Keratinocyte (primary cell): ENCODE results near the gene ASIC2. TPM values are rescaled to one million over a fixed set of nuclear protein-coding genes. Genes with fewer than 3 reads are reported as not detected.

Source experiments
- DNase-seq: peaks from one replicate; pipeline ENCODE4 v3.0.0-alpha.2; 2011; ENCODE audit warnings: low read depth, missing footprints, low spot score
- FAIRE-seq: peaks from 2 replicates; lab custom pipeline; 2011; peaks lifted over from hg19 to GRCh38; lab: Jason Lieb, UNC
- H2AFZ ChIP-seq: 2 replicates; pipeline ENCODE4 v1.6.0; 2012; ENCODE audit warnings: low read length, control low read depth, inconsistent platforms; ENCODE audit not compliant: control insufficient read depth
- H3K27ac ChIP-seq: 2 replicates; pipeline ENCODE4 v1.5.1; 2011; ENCODE audit warnings: low read length; ENCODE audit not compliant: control insufficient read depth, insufficient read depth
- H3K27me3 ChIP-seq: 3 replicates; pipeline ENCODE4 v1.6.0; 2011; ENCODE audit warnings: low read length; ENCODE audit not compliant: control insufficient read depth, insufficient read depth; ENCODE audit errors: extremely low read depth
- H3K36me3 ChIP-seq, 2 experiments: 2 replicates in 1 of 2; 3 replicates in 1 of 2; pipeline ENCODE4 v1.5.1; 2011; ENCODE audit warnings: low read length in 2 of 2, mild to moderate bottlenecking in 1 of 2; ENCODE audit not compliant: control insufficient read depth in 2 of 2, insufficient read depth in 2 of 2; ENCODE audit errors: extremely low read depth in 1 of 2
- H3K4me1 ChIP-seq: 3 replicates; pipeline ENCODE4 v1.5.1; 2011; ENCODE audit warnings: low read length; ENCODE audit not compliant: control insufficient read depth, insufficient read depth; ENCODE audit errors: extremely low read depth
- H3K4me2 ChIP-seq: 3 replicates; pipeline ENCODE4 v1.6.0; 2011; ENCODE audit warnings: low read depth, low read length; ENCODE audit not compliant: control insufficient read depth, insufficient read depth; ENCODE audit errors: extremely low read depth
- H3K4me3 ChIP-seq, 3 experiments: fragments of 200-600 bp in 1 of 3; sonication (generic) in 1 of 3; 2 replicates in 2 of 3; 3 replicates in 1 of 3; pipeline ENCODE4 v1.5.1; 2011 to 2016; ENCODE audit warnings: low read length in 3 of 3, mild to moderate bottlenecking in 3 of 3, control low read depth in 2 of 3, inconsistent platforms in 1 of 3, low read depth in 1 of 3, mixed read lengths in 1 of 3, mixed run types in 1 of 3, moderate library complexity in 1 of 3; ENCODE audit not compliant: control insufficient read depth in 2 of 3, insufficient read depth in 2 of 3; ENCODE audit errors: extremely low read depth in 1 of 3
- H3K79me2 ChIP-seq: 2 replicates; pipeline ENCODE4 v1.6.0; 2012; ENCODE audit warnings: low read length; ENCODE audit not compliant: control insufficient read depth, insufficient read depth
- H3K9ac ChIP-seq: 3 replicates; pipeline ENCODE4 v1.6.0; 2011; ENCODE audit warnings: low read length; ENCODE audit not compliant: control insufficient read depth, insufficient read depth; ENCODE audit errors: extremely low read depth
- H3K9me1 ChIP-seq: 3 replicates; pipeline ENCODE4 v1.6.0; 2011; ENCODE audit warnings: low read length; ENCODE audit not compliant: control insufficient read depth, insufficient read depth; ENCODE audit errors: extremely low read depth
- H3K9me3 ChIP-seq: 2 replicates; pipeline ENCODE4 v1.5.1; 2012; ENCODE audit warnings: low read depth, low read length; ENCODE audit not compliant: control insufficient read depth
- H4K20me1 ChIP-seq: 3 replicates; pipeline ENCODE4 v1.6.0; 2011; ENCODE audit warnings: low read length; ENCODE audit not compliant: control insufficient read depth, insufficient read depth; ENCODE audit errors: extremely low read depth
- CTCF ChIP-seq, 3 experiments: IDR thresholded peaks in 1 of 3; conservative IDR thresholded peaks in 1 of 3; optimal IDR thresholded peaks in 1 of 3; 2 replicates in 2 of 3; 3 replicates in 1 of 3; pipeline versions ENCODE3 to v1.5.1; 2011; ENCODE audit warnings: low read length in 3 of 3, mild to moderate bottlenecking in 3 of 3, moderate library complexity in 2 of 3, control low read depth in 1 of 3, inconsistent platforms in 1 of 3; ENCODE audit not compliant: insufficient read depth in 2 of 3; ENCODE audit errors: extremely low read depth in 1 of 3
- EZH2 ChIP-seq: IDR thresholded peaks from one replicate; pipeline ENCODE4 v1.6.1; 2012; ENCODE audit warnings: inconsistent platforms, mild to moderate bottlenecking, low read length, moderate library complexity
- dilution Hi-C: fragments of 300-500 bp; cut with MboI; formaldehyde crosslinking; loops from one replicate; pipeline ENCODE4 v1.7.0; 2020; ENCODE audit warnings: low sequenced_read_pairs; ENCODE audit not compliant: extremely low pct_ligation_motif_present
- polyA plus RNA-seq, 5 experiments: library from polyadenylated mRNA; depleted of rRNA in 3 of 5; stranded (reverse) in 3 of 5; stranded (forward) in 1 of 5; unstranded in 1 of 5; fragments of >200 nt; gene quantifications; 1 replicate in 1 of 5; 2 replicates in 3 of 5; 3 replicates in 1 of 5; pipeline versions ENCODE4 v1.2.1 to v1.2.3, GENCODE V29; 2011 to 2012; ENCODE audit warnings: missing spikeins in 2 of 5, low read depth in 1 of 5, low replicate concordance in 1 of 5

The ASIC2 gene
- polyA plus RNA-seq, 1 donor (not counting 4 experiments of a cell fraction or from before 2014, with no cell fraction given) = not detected

- Histone ChIP-seq H3K4me1 (peaks cover 3% of the 10 kb centered on the region), H3K9me1 (no peaks in the 10 kb centered on the region), H4K20me1 (no peaks in the 10 kb centered on the region), H2AFZ (no peak overlapping the region), H3K4me2 (no peak overlapping the region), H3K27me3 (no peaks in the 10 kb centered on the region), H3K27ac (no peak overlapping the region), H3K9ac (no peak overlapping the region), H3K79me2 (no peaks in the 10 kb centered on the region), H3K4me3 (no peak overlapping the region), H3K9me3 (no peaks in the 10 kb centered on the region), H3K36me3 (no peaks in the 10 kb centered on the region)
- DNase-seq (no peak), FAIRE-seq (no peak)
- TF ChIP-seq CTCF (optimal IDR thresholded peaks at IDR 0.05 in 1 of 3, IDR thresholded peaks at IDR 0.05 in 1 of 3, conservative IDR thresholded peaks at IDR 0.05 in 1 of 3; ENCODE audit: extremely low read depth in 1 of 3, insufficient read depth in 2 of 3, low read length in 3 of 3) (no peak), EZH2 (no peak)
- dilution Hi-C loops = no loop called here
Measured at GRCh38 chr17:33055171-33055611, 237.9 kb downstream of the ASIC2 start.

- DNase-seq (no peak), FAIRE-seq (no peak)
- no peak overlapping the region for H3K9ac ChIP-seq
- H2AFZ ChIP-seq = no peak overlapping the region
- no peaks in the 10 kb centered on the region for H3K27me3 ChIP-seq
- no peaks in the 10 kb centered on the region for H3K79me2 ChIP-seq
- H3K9me3 ChIP-seq = no peaks in the 10 kb centered on the region
- H3K9me1 ChIP-seq = no peaks in the 10 kb centered on the region
- peaks cover 3% of the 10 kb centered on the region for H3K4me1 ChIP-seq
- dilution Hi-C loops = no loop called here
- H3K27ac ChIP-seq = no peak overlapping the region
- no peaks in the 10 kb centered on the region for H4K20me1 ChIP-seq
- TF ChIP-seq EZH2 (no peak), CTCF (optimal IDR thresholded peaks at IDR 0.05 in 1 of 3, IDR thresholded peaks at IDR 0.05 in 1 of 3, conservative IDR thresholded peaks at IDR 0.05 in 1 of 3; ENCODE audit: extremely low read depth in 1 of 3, insufficient read depth in 2 of 3, low read length in 3 of 3) (no peak)
- no peaks in the 10 kb centered on the region for H3K36me3 ChIP-seq
- H3K4me3 ChIP-seq = no peak overlapping the region
- no peak overlapping the region for H3K4me2 ChIP-seq
Measured at GRCh38 chr17:33054412-33054811, 238.7 kb downstream of the ASIC2 start.
